Activated CD8-positive, alpha-beta memory T cell treated with anti-CD3 and anti-CD28 coated beads, Interleukin-2, amount 50 U/mL, for 1 hour (primary cell): Measurements from ENCODE around the gene SHF.
"Not testable (repeated sequence)": the region's sequence is repeated elsewhere in the genome, so short reads cannot be mapped to it uniquely, and the experiment has no call there.

Source experiments
- DNase-seq: peaks from one replicate; pipeline ENCODE4 v3.0.0-alpha.2; 2020; ENCODE audit errors: extremely low read depth

Gene SHF

GRCh38 chr15:45187894-45188830, at the start of gene SHF:
TSS of gene SHF (minus strand) at chr15:45187966. CDS start at chr15:45187951, 15 bp downstream.
- DNase-seq, result peak; percentile 30

- DNase-seq, result not testable (repeated sequence)
These were observed 49.0 kb upstream of the SHF start for GRCh38 chr15:45236806-45237205.

- no peak for DNase-seq
These were observed 46.9 kb upstream of the SHF start for GRCh38 chr15:45234562-45235235.

- DNase-seq, result no peak
These were observed 44.2 kb upstream of the SHF start for GRCh38 chr15:45231864-45232562.

GRCh38 chr15:45231132-45231531, 43.4 kb upstream of the SHF start:
- no peak for DNase-seq

GRCh38 chr15:45230245-45230965, 42.6 kb upstream of the SHF start:
- DNase-seq, result no peak

- no peak for DNase-seq
These were observed 41.2 kb upstream of the SHF start for GRCh38 chr15:45228931-45229330.

- DNase-seq, result no peak
These were observed 37.9 kb upstream of the SHF start for GRCh38 chr15:45225506-45226273.

- no peak for DNase-seq
These were observed 37.0 kb upstream of the SHF start for GRCh38 chr15:45224621-45225217.

- DNase-seq, result no peak
These were observed 34.2 kb upstream of the SHF start for GRCh38 chr15:45221967-45222366.

- no peak for DNase-seq
These were observed 33.4 kb upstream of the SHF start for GRCh38 chr15:45221053-45221599.

GRCh38 chr15:45212493-45212892, 24.7 kb upstream of the SHF start:
- no peak for DNase-seq

- peak; percentile 31 for DNase-seq
These were observed 17.4 kb upstream of the SHF start for GRCh38 chr15:45205192-45205591.

GRCh38 chr15:45203182-45203581, 15.4 kb upstream of the SHF start:
- no peak for DNase-seq

- no peak for DNase-seq
These were observed 14.1 kb upstream of the SHF start for GRCh38 chr15:45201869-45202268.

- no peak for DNase-seq
These were observed 13.7 kb upstream of the SHF start for GRCh38 chr15:45201557-45201859.

GRCh38 chr15:45200799-45201556, 13.2 kb upstream of the SHF start:
- peak; percentile 26 for DNase-seq

GRCh38 chr15:45200001-45200798, 12.4 kb upstream of the SHF start:
- DNase-seq, result peak; percentile 95
